Cardiac septum (tissue), 1 donor: ENCODE measurements around the gene TMOD1. TPM values are rescaled to one million over a fixed set of nuclear protein-coding genes. Genes with fewer than 3 reads are reported as not detected.
A peak's percentile ranks its signal among the peaks of the same experiment; 100 is the strongest.

Experiments
- DNase-seq: peaks from one replicate; pipeline ENCODE4 v3.0.0-alpha.2; 2020; ENCODE audit warnings: low spot score
- intact Hi-C: fragments of 100-400 bp; cut with DNase I; formaldehyde crosslinking; loops from one replicate; pipeline ENCODE4 v1.14.0; 2022
- total RNA-seq: library from RNA; stranded (reverse); fragmentation: NEBNext Ultra II Directional; extraction: Animal tissue kit (Norgen Biotek cat#: 25700); gene quantifications from one replicate; pipeline ENCODE4 v1.2.1, GENCODE V29; 2021
- donor health status: DM: no; HTN: no; CAD: no.

TMOD1 gene
- total RNA-seq, 1 donor from 2014 or later: 151 TPM

GRCh38 chr9:97556721-97557605 lies 55.5 kb downstream of the TMOD1 start:
- no peak for DNase-seq
- intact Hi-C loops: loop anchor here (2.0 to 5.0 kb wide), 2 partner anchors 28 to 40 kb away; no protein-coding TSS in a partner anchor

GRCh38 chr9:97557606-97558095 lies 56.2 kb downstream of the TMOD1 start:
- intact Hi-C loops: loop anchor here (2.0 to 5.0 kb wide), 2 partner anchors 29 to 40 kb away; no protein-coding TSS in a partner anchor
- no peak for DNase-seq

- DNase-seq: no peak
- intact Hi-C loops: loop anchor here (5.0 kb wide), 1 partner anchor 39 kb away; no protein-coding TSS in a partner anchor
Observed at GRCh38 chr9:97558701-97559101, 57.2 kb downstream of the TMOD1 start.

GRCh38 chr9:97559111-97559514 lies 57.6 kb downstream of the TMOD1 start:
- intact Hi-C loops: loop anchor here (5.0 kb wide), 1 partner anchor 38 kb away; no protein-coding TSS in a partner anchor
- DNase-seq: no peak

GRCh38 chr9:97560154-97560553 lies 58.7 kb downstream of the TMOD1 start:
- DNase-seq: no peak
- intact Hi-C loops: loop anchor here (5.0 kb wide), 1 partner anchor 48 kb away; no protein-coding TSS in a partner anchor

- intact Hi-C loops: loop anchor here (5.0 kb wide), 1 partner anchor 49 kb away; no protein-coding TSS in a partner anchor
- no peak for DNase-seq
Observed at GRCh38 chr9:97560851-97561250, 59.4 kb downstream of the TMOD1 start.

GRCh38 chr9:97561501-97561900 lies 60.0 kb downstream of the TMOD1 start:
- no peak for DNase-seq
- intact Hi-C loops: loop anchor here (5.0 kb wide), 1 partner anchor 49 kb away; no protein-coding TSS in a partner anchor

GRCh38 chr9:97562542-97562941 lies 61.1 kb downstream of the TMOD1 start:
- intact Hi-C loops: loop anchor here (5.0 kb wide), 1 partner anchor 50 kb away; no protein-coding TSS in a partner anchor
- no peak for DNase-seq

- intact Hi-C loops: loop anchor here (5.0 kb wide), 1 partner anchor 51 kb away; no protein-coding TSS in a partner anchor
- DNase-seq: no peak
Observed at GRCh38 chr9:97563458-97564135, 62.1 kb downstream of the TMOD1 start.

GRCh38 chr9:97564291-97565175 lies 63.1 kb downstream of the TMOD1 start:
- peak; percentile 73 for DNase-seq
- intact Hi-C loops: loop anchor here (5.0 kb wide), 1 partner anchor 52 kb away; no protein-coding TSS in a partner anchor

GRCh38 chr9:97565262-97565661 lies 63.8 kb downstream of the TMOD1 start:
- intact Hi-C loops: no loop called here
- DNase-seq: no peak

GRCh38 chr9:97567182-97567893 lies 65.9 kb downstream of the TMOD1 start:
- intact Hi-C loops: no loop called here

GRCh38 chr9:97567894-97568202 lies 66.4 kb downstream of the TMOD1 start:
- intact Hi-C loops: no loop called here
- DNase-seq: no peak

More at GRCh38 chr9:97567182-97567893, 65.9 kb downstream of the TMOD1 start:
- peak; percentile 63 for DNase-seq

- intact Hi-C loops: no loop called here
- peak; percentile 66 for DNase-seq
Observed at GRCh38 chr9:97568461-97569275, 67.2 kb downstream of the TMOD1 start.

GRCh38 chr9:97570899-97571298 lies 69.4 kb downstream of the TMOD1 start:
- DNase-seq: peak; percentile 86
- intact Hi-C loops: no loop called here

GRCh38 chr9:97571664-97572063 lies 70.2 kb downstream of the TMOD1 start:
- DNase-seq: no peak
- intact Hi-C loops: no loop called here

- intact Hi-C loops: no loop called here
- DNase-seq: peak; percentile 33
Observed at GRCh38 chr9:97572196-97572891, 70.9 kb downstream of the TMOD1 start.
